Activated CD8-positive, alpha-beta memory T cell treated with anti-CD3 and anti-CD28 coated beads for 24 hours (primary cell): ENCODE data around the gene PTDSS2.
"Not testable (repeated sequence)": the region's sequence is repeated elsewhere in the genome, so short reads cannot be mapped to it uniquely, and the experiment has no call there.

ENCODE experiments used
- DNase-seq: peaks from one replicate; pipeline ENCODE4 v3.0.0-alpha.2; 2020

Gene PTDSS2

GRCh38 chr11:508956-509355 lies 58.9 kb downstream of the PTDSS2 start:
- DNase-seq, result no peak

- DNase-seq, result no peak
Measured at GRCh38 chr11:512761-513595, 62.9 kb downstream of the PTDSS2 start.

GRCh38 chr11:514606-515005 lies 64.5 kb downstream of the PTDSS2 start:
- DNase-seq, result no peak

- DNase-seq, result no peak
Measured at GRCh38 chr11:515131-515530, 65.1 kb downstream of the PTDSS2 start.

- no peak for DNase-seq
Measured at GRCh38 chr11:516400-516799, 66.3 kb downstream of the PTDSS2 start.

GRCh38 chr11:516918-517685 lies 67.0 kb downstream of the PTDSS2 start:
- not testable (repeated sequence) for DNase-seq

- DNase-seq, result peak; percentile 99
Measured at GRCh38 chr11:518463-519202, 68.6 kb downstream of the PTDSS2 start.

GRCh38 chr11:520428-521176 lies 70.5 kb downstream of the PTDSS2 start:
- DNase-seq, result no peak

GRCh38 chr11:521177-521688 lies 71.2 kb downstream of the PTDSS2 start:
- no peak for DNase-seq

GRCh38 chr11:526192-526591 lies 76.1 kb downstream of the PTDSS2 start:
- no peak for DNase-seq

GRCh38 chr11:528166-528814 lies 78.2 kb downstream of the PTDSS2 start:
- DNase-seq, result no peak

- DNase-seq, result no peak
Measured at GRCh38 chr11:528815-529727, 79.0 kb downstream of the PTDSS2 start.

GRCh38 chr11:529728-530411 lies 79.8 kb downstream of the PTDSS2 start:
- no peak for DNase-seq

- no peak for DNase-seq
Measured at GRCh38 chr11:530960-531831, 81.1 kb downstream of the PTDSS2 start.

GRCh38 chr11:531919-532526 lies 81.9 kb downstream of the PTDSS2 start:
- DNase-seq, result no peak

GRCh38 chr11:532527-532985 lies 82.5 kb downstream of the PTDSS2 start:
- no peak for DNase-seq

- DNase-seq, result no peak
Measured at GRCh38 chr11:532986-533585, 83.0 kb downstream of the PTDSS2 start.
